Mammary epithelial cell (primary cell): Measurements from ENCODE around the gene NTSR2.

ENCODE experiments used
- EZH2 ChIP-seq: IDR thresholded peaks from 2 replicates; pipeline ENCODE4 v1.6.1; 2012; ENCODE audit warnings: low read length, inconsistent platforms, borderline replicate concordance
- TF ChIP-seq, protein P1 (sequence below), 2 donors: IDR thresholded peaks in 1 of 2; conservative IDR thresholded peaks in 1 of 2; 2 replicates each; pipeline ENCODE4 v1.5.1; 2011 to 2012; ENCODE audit warnings: inconsistent platforms in 2 of 2, low read length in 2 of 2, mild to moderate bottlenecking in 2 of 2, control low read depth in 1 of 2, low read depth in 1 of 2; ENCODE audit not compliant: insufficient read depth in 1 of 2; ENCODE audit errors: extremely low read depth in 1 of 2

DNA sequence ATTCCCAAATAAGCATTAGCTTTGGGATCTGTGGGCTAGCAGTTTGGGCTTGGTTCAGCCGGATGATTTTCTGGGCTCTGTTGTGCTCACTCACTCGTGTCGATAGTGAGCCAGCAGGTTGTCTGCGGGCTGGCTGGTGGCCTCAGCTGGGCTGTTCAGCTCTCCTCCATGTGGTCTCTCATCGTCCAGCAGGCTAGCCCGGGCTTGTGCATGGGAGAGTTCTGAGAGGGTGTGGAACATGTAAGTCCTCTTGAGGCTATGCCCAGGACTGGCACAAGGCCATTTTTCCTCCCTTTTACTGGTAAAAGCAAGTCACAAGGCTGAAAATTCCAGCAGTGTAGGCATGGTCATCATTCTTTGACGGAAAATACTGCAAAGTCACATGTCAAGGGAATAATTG lies 38.5 kb downstream of the NTSR2 start:
- TF ChIP-seq, protein P1, sequence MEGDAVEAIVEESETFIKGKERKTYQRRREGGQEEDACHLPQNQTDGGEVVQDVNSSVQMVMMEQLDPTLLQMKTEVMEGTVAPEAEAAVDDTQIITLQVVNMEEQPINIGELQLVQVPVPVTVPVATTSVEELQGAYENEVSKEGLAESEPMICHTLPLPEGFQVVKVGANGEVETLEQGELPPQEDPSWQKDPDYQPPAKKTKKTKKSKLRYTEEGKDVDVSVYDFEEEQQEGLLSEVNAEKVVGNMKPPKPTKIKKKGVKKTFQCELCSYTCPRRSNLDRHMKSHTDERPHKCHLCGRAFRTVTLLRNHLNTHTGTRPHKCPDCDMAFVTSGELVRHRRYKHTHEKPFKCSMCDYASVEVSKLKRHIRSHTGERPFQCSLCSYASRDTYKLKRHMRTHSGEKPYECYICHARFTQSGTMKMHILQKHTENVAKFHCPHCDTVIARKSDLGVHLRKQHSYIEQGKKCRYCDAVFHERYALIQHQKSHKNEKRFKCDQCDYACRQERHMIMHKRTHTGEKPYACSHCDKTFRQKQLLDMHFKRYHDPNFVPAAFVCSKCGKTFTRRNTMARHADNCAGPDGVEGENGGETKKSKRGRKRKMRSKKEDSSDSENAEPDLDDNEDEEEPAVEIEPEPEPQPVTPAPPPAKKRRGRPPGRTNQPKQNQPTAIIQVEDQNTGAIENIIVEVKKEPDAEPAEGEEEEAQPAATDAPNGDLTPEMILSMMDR (conservative IDR thresholded peaks at IDR 0.05 in 1 of 2, IDR thresholded peaks at IDR 0.05 in 1 of 2; ENCODE audit: extremely low read depth in 1 of 2, insufficient read depth in 1 of 2, low read depth in 1 of 2, low read length in 2 of 2), result no peak
- TF ChIP-seq EZH2, result no peak
